22Rv1 (cell line): ENCODE results near the gene AKAP6.

Experiments
- ZFX ChIP-seq: fragments of 450-650 bp; IDR thresholded peaks from 2 replicates; pipeline ENCODE4 v1.6.1; 2017; ENCODE audit warnings: antibody characterized with exemption, borderline replicate concordance
- TF ChIP-seq, protein P1 (sequence below): fragments of 450-650 bp; IDR thresholded peaks from 2 replicates; pipeline ENCODE4 v1.5.1; 2017; ENCODE audit warnings: mild to moderate bottlenecking

DNA sequence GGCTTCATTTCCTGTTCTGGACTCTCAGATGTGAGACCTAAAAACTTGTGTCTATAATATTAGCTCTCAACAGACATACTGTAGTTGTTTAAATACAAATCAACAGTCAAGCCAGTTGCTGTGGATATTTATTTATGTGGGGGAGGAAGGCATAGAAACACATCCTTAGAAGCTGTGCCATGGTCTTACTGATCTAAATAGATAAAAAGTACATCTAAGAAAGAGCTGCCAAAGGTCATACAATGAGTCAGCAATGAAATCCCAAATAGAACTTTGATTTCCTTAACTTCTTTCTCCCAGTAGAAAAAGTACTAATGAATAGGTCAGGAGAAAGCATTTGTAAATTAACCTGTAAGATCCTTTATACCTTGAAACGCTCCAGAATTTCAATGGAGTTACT is 185.1 kb downstream of the AKAP6 start:
- TF ChIP-seq, protein P1, sequence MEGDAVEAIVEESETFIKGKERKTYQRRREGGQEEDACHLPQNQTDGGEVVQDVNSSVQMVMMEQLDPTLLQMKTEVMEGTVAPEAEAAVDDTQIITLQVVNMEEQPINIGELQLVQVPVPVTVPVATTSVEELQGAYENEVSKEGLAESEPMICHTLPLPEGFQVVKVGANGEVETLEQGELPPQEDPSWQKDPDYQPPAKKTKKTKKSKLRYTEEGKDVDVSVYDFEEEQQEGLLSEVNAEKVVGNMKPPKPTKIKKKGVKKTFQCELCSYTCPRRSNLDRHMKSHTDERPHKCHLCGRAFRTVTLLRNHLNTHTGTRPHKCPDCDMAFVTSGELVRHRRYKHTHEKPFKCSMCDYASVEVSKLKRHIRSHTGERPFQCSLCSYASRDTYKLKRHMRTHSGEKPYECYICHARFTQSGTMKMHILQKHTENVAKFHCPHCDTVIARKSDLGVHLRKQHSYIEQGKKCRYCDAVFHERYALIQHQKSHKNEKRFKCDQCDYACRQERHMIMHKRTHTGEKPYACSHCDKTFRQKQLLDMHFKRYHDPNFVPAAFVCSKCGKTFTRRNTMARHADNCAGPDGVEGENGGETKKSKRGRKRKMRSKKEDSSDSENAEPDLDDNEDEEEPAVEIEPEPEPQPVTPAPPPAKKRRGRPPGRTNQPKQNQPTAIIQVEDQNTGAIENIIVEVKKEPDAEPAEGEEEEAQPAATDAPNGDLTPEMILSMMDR: no peak
- TF ChIP-seq ZFX: no peak
